IMR-90 (cell line): Measurements from ENCODE around the gene SHLD3.

ENCODE experiments used
- CTCF ChIP-seq: conservative IDR thresholded peaks from 2 replicates; pipeline ENCODE4 v1.5.1; 2012; ENCODE audit warnings: mild to moderate bottlenecking, low read depth, low read length, improper control_type of control experiment
- POLR2A ChIP-seq: IDR thresholded peaks from 2 replicates; pipeline ENCODE4 v1.6.1; 2012; ENCODE audit warnings: mild to moderate bottlenecking, low read depth, low read length

GRCh38 chr5:65624571-65625555 lies at the start of gene SHLD3, which contains the start of gene TRAPPC13:
- TF ChIP-seq CTCF (no peak), POLR2A (peak; percentile 50; the same call in 1 of the 2 replicates)
